Cardiac fibroblast (primary cell): ENCODE data around the gene JADE3.

Experiments used
- DNase-seq, 2 donors: peaks; one replicate each; pipeline versions ENCODE4 v3.0.0 to v3.0.0-alpha.2; 2010; ENCODE audit warnings: low read depth in 2 of 2
- H3K4me3 ChIP-seq, 2 donors: replicated peaks in 1 of 2; 1 replicate in 1 of 2; 2 replicates in 1 of 2; pipeline ENCODE4 v1.5.1; 2011; ENCODE audit warnings: low read depth in 2 of 2, low read length in 2 of 2, mild to moderate bottlenecking in 2 of 2, moderate library complexity in 1 of 2
- CTCF ChIP-seq: IDR thresholded peaks from one replicate; pipeline ENCODE4 v1.5.1; 2011; ENCODE audit warnings: low read depth, mild to moderate bottlenecking, low read length, inconsistent platforms

Gene JADE3

DNA sequence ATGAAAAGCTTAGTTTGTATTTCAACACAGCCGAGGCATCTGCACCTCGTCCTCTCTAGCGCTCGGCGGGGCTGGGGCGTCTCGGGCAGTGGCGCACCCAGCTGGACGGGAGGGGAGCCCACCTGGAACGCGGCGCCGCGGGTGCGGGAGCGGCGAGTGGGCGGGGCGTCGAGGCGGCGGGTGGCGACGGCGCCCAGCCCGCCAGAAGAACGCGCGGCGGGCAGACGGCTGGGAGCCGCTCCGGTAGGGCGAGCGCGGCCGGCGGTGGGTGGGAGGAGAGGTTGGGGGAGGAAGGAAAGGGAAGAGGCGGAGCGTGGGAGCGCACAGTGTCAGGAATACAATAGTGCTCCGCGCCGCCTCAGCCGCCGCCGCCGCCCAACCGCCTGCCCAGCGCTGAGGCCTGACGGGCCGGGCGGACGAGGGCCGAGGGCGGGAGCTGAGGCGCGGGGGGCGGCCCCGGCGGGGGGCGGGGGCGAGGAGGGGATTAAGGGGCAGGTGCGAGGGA lies at the start of gene JADE3:
TSS of gene JADE3 (plus strand) at position 324 of the 505 bp plus-strand sequence. CDS start 72,474 bp downstream, outside the sequence.
- TF ChIP-seq CTCF, result no peak
- peak; percentile 70 to 79 for DNase-seq
- peak within 1 kb of the TSS; percentile 66 to 74 for H3K4me3 ChIP-seq

- no peak for DNase-seq
- no peak for TF ChIP-seq CTCF
- no peak overlapping the region for H3K4me3 ChIP-seq
These were observed 49.1 kb upstream of the JADE3 start for GRCh38 chrX:46863072-46863471.

GRCh38 chrX:46864606-46865005 lies 47.6 kb upstream of the JADE3 start:
- H3K4me3 ChIP-seq, result no peak overlapping the region
- peak in 1 of 2 donors; percentile 12 for DNase-seq
- no peak for TF ChIP-seq CTCF

GRCh38 chrX:46865281-46865680 lies 46.9 kb upstream of the JADE3 start:
- no peak overlapping the region for H3K4me3 ChIP-seq
- peak; percentile 45 to 57 for DNase-seq
- TF ChIP-seq CTCF, result no peak

GRCh38 chrX:46866726-46867125 lies 45.5 kb upstream of the JADE3 start:
- no peak overlapping the region for H3K4me3 ChIP-seq
- no peak for DNase-seq
- TF ChIP-seq CTCF, result no peak

GRCh38 chrX:46873746-46874145 lies 38.5 kb upstream of the JADE3 start:
- no peak overlapping the region for H3K4me3 ChIP-seq
- no peak for TF ChIP-seq CTCF
- DNase-seq, result peak in 1 of 2 donors; percentile 20

- DNase-seq, result no peak
- no peak overlapping the region for H3K4me3 ChIP-seq
- no peak for TF ChIP-seq CTCF
These were observed 35.3 kb upstream of the JADE3 start for GRCh38 chrX:46876901-46877300.
